ENCODE data around the gene PISD. TPM values are rescaled to one million over a fixed set of nuclear protein-coding genes. Genes with fewer than 3 reads are reported as not detected.

The PISD gene
- total and polyA plus RNA-seq, 2 donors from 2014 or later: 27.3 to 64.9 TPM

DNA sequence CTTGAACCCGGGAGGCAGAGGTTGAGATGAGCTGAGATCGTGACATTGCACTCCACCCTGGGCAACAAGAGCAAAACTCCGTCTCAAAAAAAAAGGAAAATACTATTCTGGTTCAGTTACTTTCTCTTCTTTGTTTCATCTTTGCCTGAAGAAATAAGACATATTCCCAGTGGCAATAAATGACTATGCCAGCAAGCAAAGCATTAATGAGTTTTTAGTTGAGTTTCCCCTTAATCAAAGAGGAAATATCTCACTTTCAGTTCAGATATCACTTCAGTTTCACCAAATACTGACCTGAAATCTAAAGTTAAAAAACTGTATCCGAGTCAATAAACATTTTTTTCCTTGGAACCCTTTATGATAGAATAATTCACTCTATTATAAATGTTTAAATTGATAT is 10.4 kb downstream of the PISD start:
- FAIRE-seq (no peak), DNase-seq (no peak)
- no peak overlapping the region for H3K9ac ChIP-seq (ENCODE audit: low read length in 3 of 3)
- no peaks in the 10 kb centered on the region for H3K9me3 ChIP-seq (ENCODE audit: control insufficient read depth in 2 of 3, insufficient read depth in 1 of 3, low read length in 3 of 3)
- no peaks in the 10 kb centered on the region for H3K27me3 ChIP-seq (ENCODE audit: control insufficient read depth, insufficient read depth, low read length)
- peaks cover 0 to 19% (median 5%) of the 10 kb centered on the region in 3 donors for H3K36me3 ChIP-seq (ENCODE audit: control insufficient read depth in 2 of 3, insufficient read depth in 3 of 3, low read length in 3 of 3)
- TF ChIP-seq, protein P1, sequence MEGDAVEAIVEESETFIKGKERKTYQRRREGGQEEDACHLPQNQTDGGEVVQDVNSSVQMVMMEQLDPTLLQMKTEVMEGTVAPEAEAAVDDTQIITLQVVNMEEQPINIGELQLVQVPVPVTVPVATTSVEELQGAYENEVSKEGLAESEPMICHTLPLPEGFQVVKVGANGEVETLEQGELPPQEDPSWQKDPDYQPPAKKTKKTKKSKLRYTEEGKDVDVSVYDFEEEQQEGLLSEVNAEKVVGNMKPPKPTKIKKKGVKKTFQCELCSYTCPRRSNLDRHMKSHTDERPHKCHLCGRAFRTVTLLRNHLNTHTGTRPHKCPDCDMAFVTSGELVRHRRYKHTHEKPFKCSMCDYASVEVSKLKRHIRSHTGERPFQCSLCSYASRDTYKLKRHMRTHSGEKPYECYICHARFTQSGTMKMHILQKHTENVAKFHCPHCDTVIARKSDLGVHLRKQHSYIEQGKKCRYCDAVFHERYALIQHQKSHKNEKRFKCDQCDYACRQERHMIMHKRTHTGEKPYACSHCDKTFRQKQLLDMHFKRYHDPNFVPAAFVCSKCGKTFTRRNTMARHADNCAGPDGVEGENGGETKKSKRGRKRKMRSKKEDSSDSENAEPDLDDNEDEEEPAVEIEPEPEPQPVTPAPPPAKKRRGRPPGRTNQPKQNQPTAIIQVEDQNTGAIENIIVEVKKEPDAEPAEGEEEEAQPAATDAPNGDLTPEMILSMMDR (IDR thresholded peaks at IDR 0.05; ENCODE audit: borderline replicate concordance, extremely low read depth, insufficient read depth): no peak
- intact Hi-C loops (cut with DNase I): no loop called here
- no peak overlapping the region for H3K27ac ChIP-seq (ENCODE audit: low read depth in 2 of 2, low read length in 2 of 2)
- H3K4me3 ChIP-seq (ENCODE audit: low read length in 3 of 3): no peak overlapping the region
- H3K4me1 ChIP-seq (ENCODE audit: control insufficient read depth in 2 of 3, insufficient read depth in 2 of 3, low read depth in 1 of 3, low read length in 3 of 3): peaks cover 0 to 6% (median 3%) of the 10 kb centered on the region in 3 donors

DNA sequence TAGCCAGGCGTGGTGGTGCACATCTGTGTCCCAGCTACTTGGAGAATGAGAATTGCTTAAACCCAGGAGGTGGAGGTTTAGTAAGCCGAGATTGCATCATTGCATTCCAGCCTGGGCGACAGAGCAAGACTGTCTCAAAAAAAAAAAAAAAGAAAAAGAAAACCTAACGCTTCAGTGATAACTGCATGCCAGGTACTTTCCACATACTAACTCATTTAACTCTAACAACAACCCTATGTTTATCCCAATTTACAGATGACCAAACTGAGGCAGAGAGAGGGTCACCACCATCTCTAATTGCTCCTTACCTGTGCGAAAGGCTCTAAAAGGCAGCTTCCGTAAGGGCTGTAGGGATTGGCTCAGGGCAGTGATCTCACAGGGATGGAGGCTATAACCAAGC is 11.6 kb downstream of the PISD start:
- TF ChIP-seq, protein P1 (IDR thresholded peaks at IDR 0.05; ENCODE audit: borderline replicate concordance, extremely low read depth, insufficient read depth): no peak
- no peaks in the 10 kb centered on the region for H3K27me3 ChIP-seq (ENCODE audit: control insufficient read depth, insufficient read depth, low read length)
- no peak overlapping the region for H3K4me3 ChIP-seq (ENCODE audit: low read length in 3 of 3)
- no peak overlapping the region for H3K9ac ChIP-seq (ENCODE audit: low read length in 3 of 3)
- H3K36me3 ChIP-seq (ENCODE audit: control insufficient read depth in 2 of 3, insufficient read depth in 3 of 3, low read length in 3 of 3): peaks cover 0 to 19% (median 5%) of the 10 kb centered on the region in 3 donors
- DNase-seq (peak in 1 of 5 donors; percentile 53), FAIRE-seq (no peak)
- intact Hi-C loops (cut with DNase I): no loop called here
- no peaks in the 10 kb centered on the region for H3K9me3 ChIP-seq (ENCODE audit: control insufficient read depth in 2 of 3, insufficient read depth in 1 of 3, low read length in 3 of 3)
- H3K27ac ChIP-seq (ENCODE audit: low read depth in 2 of 2, low read length in 2 of 2): peak overlapping the region in 1 of 2 donors; percentile 50
- peaks cover 0 to 6% (median 3%) of the 10 kb centered on the region in 3 donors for H3K4me1 ChIP-seq (ENCODE audit: control insufficient read depth in 2 of 3, insufficient read depth in 2 of 3, low read depth in 1 of 3, low read length in 3 of 3)

DNA sequence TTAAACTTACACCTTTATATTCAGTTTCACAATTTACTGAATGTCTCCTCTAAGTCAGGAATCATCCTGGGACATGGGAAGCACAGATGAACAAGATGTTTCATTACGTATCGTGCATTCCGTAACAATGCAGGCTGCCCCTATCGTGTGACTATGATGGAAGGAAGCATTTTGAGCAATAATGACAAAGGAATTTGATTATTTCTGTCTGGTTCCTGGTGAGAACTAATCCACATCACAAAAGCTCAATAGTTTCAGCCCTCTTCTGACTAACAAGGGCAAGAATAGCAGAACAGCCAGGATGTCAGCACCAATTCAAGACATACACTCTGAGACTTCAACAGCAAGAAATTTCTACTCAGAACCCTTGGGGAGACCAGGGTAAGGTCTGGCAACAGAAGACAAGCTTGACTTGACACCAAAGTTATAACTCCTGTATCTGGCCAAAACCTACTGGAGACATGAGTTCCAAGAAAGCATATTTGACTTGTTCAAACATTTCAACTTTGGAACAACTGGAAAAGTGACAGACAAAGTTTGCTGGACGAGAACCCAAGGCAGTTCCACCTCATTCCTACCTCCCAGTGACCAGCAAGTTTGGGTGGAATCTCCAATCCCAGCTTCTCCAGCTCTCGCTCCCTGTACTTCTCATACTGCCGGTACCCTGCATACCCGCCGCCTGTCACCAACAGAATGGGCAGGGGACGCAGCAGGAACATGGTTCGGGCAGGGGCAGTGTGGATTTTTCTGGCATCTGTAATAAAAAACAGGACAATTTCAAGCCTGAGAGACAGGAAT is 14.3 kb downstream of the PISD start:
- no peaks in the 10 kb centered on the region for H3K27me3 ChIP-seq (ENCODE audit: control insufficient read depth, insufficient read depth, low read length)
- TF ChIP-seq, protein P1 (IDR thresholded peaks at IDR 0.05; ENCODE audit: borderline replicate concordance, extremely low read depth, insufficient read depth): no peak
- no peak overlapping the region for H3K4me3 ChIP-seq (ENCODE audit: low read length in 3 of 3)
- no peak overlapping the region for H3K27ac ChIP-seq (ENCODE audit: low read depth in 2 of 2, low read length in 2 of 2)
- DNase-seq: peak in 1 of 5 donors; percentile 57
- intact Hi-C loops (cut with DNase I): no loop called here
- no peaks in the 10 kb centered on the region for H3K9me3 ChIP-seq (ENCODE audit: control insufficient read depth in 2 of 3, insufficient read depth in 1 of 3, low read length in 3 of 3)
- peaks cover 0 to 3% (median 2%) of the 10 kb centered on the region in 3 donors for H3K4me1 ChIP-seq (ENCODE audit: control insufficient read depth in 2 of 3, insufficient read depth in 2 of 3, low read depth in 1 of 3, low read length in 3 of 3)
- H3K9ac ChIP-seq (ENCODE audit: low read length in 3 of 3): no peak overlapping the region
- peaks cover 0 to 19% (median 7%) of the 10 kb centered on the region in 3 donors for H3K36me3 ChIP-seq (ENCODE audit: control insufficient read depth in 2 of 3, insufficient read depth in 3 of 3, low read length in 3 of 3)
- FAIRE-seq: no peak
